NCI-H2107 (cell line): Measurements from ENCODE around the gene USP21.

Source experiments
- DNase-seq: peaks from one replicate; lab custom pipeline; 2025; lab: John Stamatoyannopoulos, UW

USP21 gene

GRCh38 chr1:161137881-161138280 is 21.4 kb upstream of the USP21 start:
- DNase-seq: no peak

DNA sequence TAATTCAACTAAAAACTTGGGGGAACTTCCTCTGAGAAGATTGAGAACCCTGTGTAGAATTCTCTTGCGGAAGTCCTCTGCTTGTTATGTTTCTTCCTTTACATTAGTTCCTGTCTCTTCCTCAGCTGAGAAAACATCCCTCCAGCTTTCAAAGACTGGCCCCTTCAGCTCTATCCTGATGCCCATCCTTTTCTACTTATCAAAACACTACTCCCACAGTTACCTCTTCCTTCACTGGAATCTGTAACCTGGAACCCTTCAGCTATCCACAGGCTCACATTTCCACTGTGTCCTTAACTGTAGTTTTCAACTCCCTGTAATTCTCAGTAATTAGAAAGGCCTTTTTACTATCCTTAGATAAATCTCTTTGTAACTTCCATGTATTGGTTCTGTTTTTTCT is 20.9 kb upstream of the USP21 start:
- DNase-seq: no peak

DNA sequence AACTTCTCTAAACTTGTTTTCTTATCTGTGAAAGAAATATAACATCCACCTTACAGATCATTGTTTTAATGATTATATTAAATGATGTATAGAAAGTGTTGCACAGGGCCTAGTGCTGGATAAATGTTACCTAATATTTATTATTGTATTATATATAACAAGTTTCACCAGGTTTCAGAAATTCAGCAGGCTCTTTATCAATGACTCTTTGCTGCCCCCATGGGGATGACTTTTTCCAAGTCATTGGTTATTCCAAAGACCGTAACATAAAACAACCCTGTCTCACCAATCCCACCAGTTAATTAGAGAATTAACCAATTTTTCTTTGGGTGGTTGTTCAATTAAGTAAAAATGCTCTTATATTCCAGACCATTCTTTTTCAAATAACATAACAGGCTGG is 19.5 kb upstream of the USP21 start:
- peak; percentile 45 for DNase-seq

GRCh38 chr1:161140755-161141400 is 18.4 kb upstream of the USP21 start:
- no peak for DNase-seq

DNA sequence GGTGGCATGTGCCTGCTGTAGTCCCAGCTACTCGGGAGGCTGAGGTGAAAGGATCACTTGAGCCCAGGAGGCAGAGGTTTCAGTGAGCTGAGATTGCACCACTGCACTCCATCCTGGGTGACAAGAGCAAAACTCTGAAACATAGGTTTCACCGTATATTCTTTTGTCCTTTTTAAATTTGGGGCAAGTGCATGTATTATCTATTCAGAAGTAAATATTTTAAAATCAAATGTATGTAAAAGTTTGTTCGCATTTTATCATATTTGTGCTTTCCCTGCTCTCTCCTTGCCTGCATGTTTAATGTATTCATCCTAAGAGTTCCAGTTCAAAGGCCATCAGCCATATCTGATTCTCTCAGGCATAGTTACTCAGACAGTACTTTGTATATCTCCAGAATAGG is 13.5 kb upstream of the USP21 start:
- no peak for DNase-seq

GRCh38 chr1:161153176-161153575 is 6.1 kb upstream of the USP21 start:
- DNase-seq: no peak

DNA sequence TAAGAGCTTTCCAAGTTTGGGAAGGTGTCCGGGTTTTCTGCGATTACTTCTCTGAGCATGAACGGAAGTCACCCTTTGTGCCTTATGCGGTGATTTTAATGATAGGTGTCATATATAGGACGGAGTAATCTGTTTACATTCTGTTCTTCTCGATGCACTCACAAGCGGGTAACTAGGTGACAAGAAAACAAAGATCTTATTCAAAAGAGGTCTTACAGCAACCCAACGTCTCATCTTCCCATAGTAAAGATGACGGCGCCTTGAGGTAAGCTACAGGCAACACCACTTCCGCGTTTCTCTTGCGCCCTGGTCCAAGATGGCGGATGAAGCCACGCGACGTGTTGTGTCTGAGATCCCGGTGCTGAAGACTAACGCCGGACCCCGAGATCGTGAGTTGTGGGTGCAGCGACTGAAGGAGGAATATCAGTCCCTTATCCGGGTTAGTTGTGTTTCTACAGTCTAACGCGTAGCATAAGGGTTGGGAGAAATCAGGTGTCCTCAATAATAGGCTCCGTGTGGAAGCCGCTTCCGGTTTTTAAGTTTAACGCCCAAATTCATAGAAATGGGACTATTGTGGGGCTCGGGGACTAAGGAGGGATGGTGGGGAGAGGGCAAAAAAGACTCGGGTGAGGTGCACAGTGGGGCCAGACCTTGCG is 5.5 kb upstream of the USP21 start, which contains the start of gene UFC1:
Gene UFC1, plus strand, starts transcription at position 297 of the 656 bp plus-strand sequence. Its CDS starts 20 bp downstream, at position 317.
- DNase-seq: peak; percentile 79

DNA sequence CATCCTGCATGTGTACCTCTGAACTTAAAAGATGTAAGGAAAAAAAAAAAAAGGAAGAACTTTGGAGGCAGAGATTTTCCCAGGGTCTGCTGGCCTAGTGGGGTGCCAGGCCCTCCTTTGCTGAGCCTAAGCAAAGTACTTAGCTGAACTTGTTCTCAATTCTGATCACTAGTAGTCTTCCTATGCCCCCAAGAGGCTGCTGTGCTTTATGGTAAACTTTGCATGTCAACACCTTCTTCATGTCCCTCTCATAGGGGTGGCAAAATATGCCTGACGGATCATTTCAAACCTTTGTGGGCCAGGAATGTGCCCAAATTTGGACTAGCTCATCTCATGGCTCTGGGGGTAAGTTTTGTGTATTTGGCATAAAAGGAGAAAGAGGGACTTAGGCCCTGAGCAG is 1.4 kb upstream of the USP21 start:
- no peak for DNase-seq

DNA sequence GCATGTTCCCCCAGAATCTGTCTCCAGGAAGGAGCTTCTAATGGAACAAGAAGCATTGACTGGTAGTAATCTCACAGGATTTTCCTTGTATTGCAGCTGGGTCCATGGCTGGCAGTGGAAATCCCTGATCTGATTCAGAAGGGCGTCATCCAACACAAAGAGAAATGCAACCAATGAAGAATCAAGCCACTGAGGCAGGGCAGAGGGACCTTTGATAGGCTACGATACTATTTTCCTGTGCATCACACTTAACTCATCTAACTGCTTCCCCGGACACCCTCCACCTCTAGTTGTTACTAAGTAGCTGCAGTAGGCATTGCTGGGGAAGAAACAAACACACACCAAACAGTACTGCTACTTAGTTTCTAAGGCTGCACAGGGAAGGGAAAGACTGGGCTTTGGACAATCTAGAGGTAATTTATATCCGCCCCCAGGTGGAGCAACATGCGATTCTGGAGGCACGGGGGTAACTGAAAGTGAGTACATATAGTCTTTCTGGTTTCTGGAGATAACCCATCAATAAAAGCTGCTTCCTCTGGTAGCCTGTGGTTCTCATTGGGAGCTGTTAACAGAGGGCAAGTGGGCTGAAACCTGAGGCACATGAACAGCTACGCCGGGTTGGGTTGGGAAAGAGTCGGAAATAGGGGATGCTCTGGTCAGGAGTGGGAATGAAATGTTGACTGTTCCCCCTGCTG is 837 bp upstream of the USP21 start:
- no peak for DNase-seq

DNA sequence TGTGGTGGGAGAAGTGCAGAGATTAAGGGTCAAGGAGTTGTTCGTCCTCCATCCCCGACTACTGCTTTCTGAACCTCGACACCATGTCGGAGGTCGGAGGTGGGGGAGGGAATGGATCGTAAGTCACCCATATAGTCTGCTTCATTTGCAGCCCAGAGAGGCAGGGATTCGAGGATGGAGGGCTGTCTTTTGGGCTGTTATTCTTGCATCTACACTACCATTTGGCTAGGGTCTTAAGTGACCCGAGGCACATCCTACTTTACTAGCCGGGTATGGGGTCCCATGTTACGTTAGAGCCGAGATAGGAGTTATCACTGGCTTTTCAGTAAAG is 578 bp downstream of the USP21 start:
- DNase-seq: no peak

GRCh38 chr1:161160671-161161145 is 1.4 kb downstream of the USP21 start:
- no peak for DNase-seq

- DNase-seq: no peak
Observed at GRCh38 chr1:161161652-161162051, 2.4 kb downstream of the USP21 start.

GRCh38 chr1:161162052-161162451 is 2.8 kb downstream of the USP21 start:
- no peak for DNase-seq

GRCh38 chr1:161162806-161163205 is 3.5 kb downstream of the USP21 start:
- DNase-seq: no peak

DNA sequence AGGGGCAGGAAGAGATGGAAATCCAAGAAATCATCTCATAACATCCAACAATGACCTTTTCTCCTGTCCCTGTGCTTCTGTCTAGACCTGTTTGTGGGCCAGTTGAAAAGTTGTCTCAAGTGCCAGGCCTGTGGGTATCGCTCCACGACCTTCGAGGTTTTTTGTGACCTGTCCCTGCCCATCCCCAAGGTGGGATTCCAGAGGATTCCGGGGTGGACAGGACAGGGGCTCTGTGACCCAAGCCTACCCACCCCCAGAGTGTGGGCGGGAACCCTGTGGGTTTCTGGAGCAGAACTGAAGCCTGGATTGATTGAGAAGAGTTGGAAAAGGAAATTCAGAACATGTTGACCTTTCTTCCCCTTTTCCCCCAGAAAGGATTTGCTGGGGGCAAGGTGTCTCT is 4.5 kb downstream of the USP21 start:
- DNase-seq: no peak

GRCh38 chr1:161164901-161165610 is 5.8 kb downstream of the USP21 start:
- DNase-seq: no peak

DNA sequence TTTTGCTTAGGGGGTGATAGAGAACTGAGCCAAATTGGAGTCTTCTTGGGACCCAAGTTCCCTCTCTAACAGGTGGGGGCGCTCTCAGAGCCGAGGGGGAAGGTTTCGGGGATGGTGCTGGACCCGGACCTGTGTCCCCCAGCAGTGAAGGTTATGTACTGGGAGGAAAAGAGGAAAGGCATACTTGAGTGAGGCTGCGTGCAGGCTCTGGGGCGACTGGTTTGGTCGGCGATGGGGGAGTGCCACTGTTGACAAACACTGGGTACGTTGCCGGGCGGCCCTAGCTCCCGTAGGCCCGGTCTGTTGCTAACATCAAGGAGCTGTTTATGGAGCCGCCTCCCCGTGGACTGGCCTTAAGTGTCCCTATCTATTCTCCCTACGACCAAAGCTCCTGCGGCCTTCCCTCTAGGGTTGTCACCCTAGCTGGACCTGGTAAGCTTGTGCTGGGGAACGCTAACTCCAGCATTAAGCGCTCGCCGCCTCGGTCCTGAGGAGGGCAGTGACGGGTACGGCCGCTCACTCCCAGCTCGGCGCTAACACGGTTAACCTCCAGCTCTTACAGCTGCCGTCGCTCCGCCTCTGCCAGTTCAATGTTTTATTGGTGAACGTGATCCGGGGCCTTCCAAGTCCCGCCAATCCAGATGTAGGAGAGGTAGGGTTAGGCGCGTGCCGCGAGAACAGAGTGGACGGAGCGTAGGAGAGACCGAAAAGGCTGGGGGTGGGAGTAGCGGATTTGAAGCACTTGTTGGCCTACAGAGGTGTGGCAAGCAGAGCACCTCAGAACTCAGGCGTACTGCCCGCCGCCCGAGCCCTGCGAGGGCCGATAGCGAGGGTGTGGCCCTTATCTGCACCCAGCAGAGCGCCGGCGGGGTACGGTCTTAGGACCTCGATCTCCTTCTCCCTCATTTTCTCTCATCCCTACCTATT is 6.7 kb downstream of the USP21 start, which contains the start of gene PPOX:
Gene PPOX, plus strand, starts transcription at position 685 of the 927 bp plus-strand sequence. CDS start 422 bp downstream, outside the sequence.
- DNase-seq: peak; percentile 95

GRCh38 chr1:161166669-161167548 is 7.6 kb downstream of the USP21 start:
- DNase-seq: no peak

GRCh38 chr1:161168906-161169305 is 9.6 kb downstream of the USP21 start:
- no peak for DNase-seq

GRCh38 chr1:161171191-161171590 is 11.9 kb downstream of the USP21 start:
- no peak for DNase-seq
